PC-3 (cell line): ENCODE data around the gene SPC25.
"Not testable (repeated sequence)": the region's sequence is repeated elsewhere in the genome, so short reads cannot be mapped to it uniquely, and the experiment has no call there.

ENCODE experiments used
- CTCF ChIP-seq: fragments of 300-600 bp; sonication (generic); conservative IDR thresholded peaks from 2 replicates; pipeline ENCODE4 v1.5.1; 2017; ENCODE audit warnings: antibody characterized with exemption, low read depth, mild to moderate bottlenecking, low read length
- EZH2 ChIP-seq: fragments of 300-600 bp; sonication (generic); IDR thresholded peaks from one replicate; pipeline ENCODE4 v1.6.1; 2017; ENCODE audit warnings: antibody characterized with exemption, mild to moderate bottlenecking, low read length; ENCODE audit not compliant: unreplicated experiment
- EZH2phosphoT487 ChIP-seq: fragments of 300-600 bp; sonication (generic); IDR thresholded peaks from 2 replicates; pipeline ENCODE4 v1.6.1; 2018; ENCODE audit warnings: mild to moderate bottlenecking, antibody characterized with exemption, low read length, borderline replicate concordance

- TF ChIP-seq CTCF, EZH2phosphoT487, EZH2: not testable (repeated sequence)
These were observed 8.1 kb downstream of the SPC25 start for GRCh38 chr2:168882163-168882562.
